Measurements from ENCODE around the gene CRTC2. TPM values are rescaled to one million over a fixed set of nuclear protein-coding genes. Genes with fewer than 3 reads are reported as not detected.
A peak's percentile ranks its signal among the peaks of the same experiment; 100 is the strongest.

CRTC2 gene
- total and polyA plus RNA-seq, 9 of the 15 experiments (the other 6 are each of a cell fraction or from before 2014, with no cell fraction given): 2.7 to 26.4 (median 10.2) TPM

- TF ChIP-seq HINFP (tag; conservative IDR thresholded peaks at IDR 0.05; ENCODE audit: low read depth) (0 out of 2 replicates have a peak, but pooled peaks have one; percentile 38), ZNF197 (CRISPR knock-in tag; IDR thresholded peaks at IDR 0.05; ENCODE audit: low read depth) (peak; percentile 84), ATF3 (IDR thresholded peaks at IDR 0.05) (peak; percentile 95), ATF3 (CRISPR knock-in tag; conservative IDR thresholded peaks at IDR 0.05) (peak; percentile 90), ZNF561 (CRISPR knock-in tag; conservative IDR thresholded peaks at IDR 0.05) (no peak), ZNF212 (CRISPR knock-in tag; IDR thresholded peaks at IDR 0.05) (no peak), TEAD4 (IDR thresholded peaks at IDR 0.05; ENCODE audit: low read length) (peak; percentile 71), TEAD4 (CRISPR knock-in tag; IDR thresholded peaks at IDR 0.05; ENCODE audit: borderline replicate concordance) (no peak), KHSRP (IDR thresholded peaks at IDR 0.05) (no peak), PTBP1 (IDR thresholded peaks at IDR 0.05; ENCODE audit: low read depth, low read length) (0 out of 2 replicates have a peak, but pooled peaks have one; percentile 39), TAF15 (IDR thresholded peaks at IDR 0.05; ENCODE audit: low read depth, low read length) (no peak), BCL6 (CRISPR knock-in tag; IDR thresholded peaks at IDR 0.05) (0 out of 2 replicates have a peak, but pooled peaks have one; percentile 41), HDAC1 (IDR thresholded peaks at IDR 0.05) (peak; percentile 49 to 88; a peak in 3 of 4 replicates), CBX2 (IDR thresholded peaks at IDR 0.05; ENCODE audit: insufficient read depth, low read length, poor library complexity, severe bottlenecking) (no peak), HMBOX1 (IDR thresholded peaks at IDR 0.05) (no peak), TFAP4 (CRISPR knock-in tag; IDR thresholded peaks at IDR 0.05; ENCODE audit: borderline replicate concordance) (peak; percentile 86), FOXA3 (CRISPR knock-in tag; conservative IDR thresholded peaks at IDR 0.05 in 1 of 2, IDR thresholded peaks at IDR 0.05 in 1 of 2) (no peak), MYC (IDR thresholded peaks at IDR 0.05; ENCODE audit: low read depth, low read length) (peak; percentile 95), MYC (CRISPR knock-in tag; IDR thresholded peaks at IDR 0.05; ENCODE audit: borderline replicate concordance, low read depth) (peak; percentile 82; the same call in 1 of the 2 replicates), FOXK2 (conservative IDR thresholded peaks at IDR 0.05 in 1 of 2, IDR thresholded peaks at IDR 0.05 in 1 of 2; ENCODE audit: low read depth in 2 of 2) (peak; percentile 68 to 88), NUFIP1 (IDR thresholded peaks at IDR 0.05; ENCODE audit: partially characterized antibody) (no peak)
- TF ChIP-seq, protein P1, sequence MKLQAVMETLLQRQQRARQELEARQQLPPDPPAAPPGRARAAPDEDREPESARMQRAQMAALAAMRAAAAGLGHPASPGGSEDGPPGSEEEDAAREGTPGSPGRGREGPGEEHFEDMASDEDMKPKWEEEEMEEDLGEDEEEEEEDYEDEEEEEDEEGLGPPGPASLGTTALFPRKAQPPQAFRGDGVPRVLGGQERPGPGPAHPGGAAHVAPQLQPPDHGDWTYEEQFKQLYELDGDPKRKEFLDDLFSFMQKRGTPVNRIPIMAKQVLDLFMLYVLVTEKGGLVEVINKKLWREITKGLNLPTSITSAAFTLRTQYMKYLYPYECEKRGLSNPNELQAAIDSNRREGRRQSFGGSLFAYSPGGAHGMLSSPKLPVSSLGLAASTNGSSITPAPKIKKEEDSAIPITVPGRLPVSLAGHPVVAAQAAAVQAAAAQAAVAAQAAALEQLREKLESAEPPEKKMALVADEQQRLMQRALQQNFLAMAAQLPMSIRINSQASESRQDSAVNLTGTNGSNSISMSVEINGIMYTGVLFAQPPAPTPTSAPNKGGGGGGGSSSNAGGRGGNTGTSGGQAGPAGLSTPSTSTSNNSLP (IDR thresholded peaks at IDR 0.05; ENCODE audit: borderline replicate concordance, low read depth, low read length): no peak
These were observed 32.2 kb upstream of the CRTC2 start, which contains the start of gene RPS27 (continued) for GRCh38 chr1:153990468-153991150.

Data from K562 (cell line).